ENCODE measurements around the gene ECSCR.
"Not testable (repeated sequence)": the region's sequence is repeated elsewhere in the genome, so short reads cannot be mapped to it uniquely, and the experiment has no call there.

Gene ECSCR

GRCh38 chr5:139414581-139415130 lies 47.9 kb downstream of the ECSCR start:
- no peak for DNase-seq (ENCODE audit: low read depth in 2 of 2)
- TF ChIP-seq CTCF (IDR thresholded peaks at IDR 0.05; ENCODE audit: low read depth, low read length) = no peak
- no peak overlapping the region for H3K4me3 ChIP-seq (replicated peaks in 1 of 2; ENCODE audit: low read depth in 2 of 2, low read length in 2 of 2)

- no peak for TF ChIP-seq CTCF (IDR thresholded peaks at IDR 0.05; ENCODE audit: low read depth, low read length)
- no peak overlapping the region for H3K4me3 ChIP-seq (replicated peaks in 1 of 2; ENCODE audit: low read depth in 2 of 2, low read length in 2 of 2)
- no peak for DNase-seq (ENCODE audit: low read depth in 2 of 2)
Observed at GRCh38 chr5:139413963-139414362, 48.6 kb downstream of the ECSCR start.

GRCh38 chr5:139413153-139413552 lies 49.4 kb downstream of the ECSCR start:
- no peak for TF ChIP-seq CTCF (IDR thresholded peaks at IDR 0.05; ENCODE audit: low read depth, low read length)
- no peak for DNase-seq (ENCODE audit: low read depth in 2 of 2)
- H3K4me3 ChIP-seq (replicated peaks in 1 of 2; ENCODE audit: low read depth in 2 of 2, low read length in 2 of 2) = no peak overlapping the region

- DNase-seq (ENCODE audit: low read depth in 2 of 2) = no peak
- no peak for TF ChIP-seq CTCF (IDR thresholded peaks at IDR 0.05; ENCODE audit: low read depth, low read length)
Observed at GRCh38 chr5:139410993-139411828, 51.3 kb downstream of the ECSCR start.

GRCh38 chr5:139410121-139410992 lies 52.2 kb downstream of the ECSCR start:
- no peak for DNase-seq (ENCODE audit: low read depth in 2 of 2)

More at GRCh38 chr5:139410993-139411828, 51.3 kb downstream of the ECSCR start:
- no peak overlapping the region for H3K4me3 ChIP-seq (replicated peaks in 1 of 2; ENCODE audit: low read depth in 2 of 2, low read length in 2 of 2)

GRCh38 chr5:139409116-139409515 lies 53.4 kb downstream of the ECSCR start:
- not testable (repeated sequence) for H3K4me3 ChIP-seq (replicated peaks in 1 of 2; ENCODE audit: low read depth in 2 of 2, low read length in 2 of 2); DNase-seq (ENCODE audit: low read depth in 2 of 2)

More at GRCh38 chr5:139410121-139410992, 52.2 kb downstream of the ECSCR start:
- no peak for TF ChIP-seq CTCF (IDR thresholded peaks at IDR 0.05; ENCODE audit: low read depth, low read length)
- no peak overlapping the region for H3K4me3 ChIP-seq (replicated peaks in 1 of 2; ENCODE audit: low read depth in 2 of 2, low read length in 2 of 2)

GRCh38 chr5:139408191-139408590 lies 54.4 kb downstream of the ECSCR start:
- no peak for DNase-seq (ENCODE audit: low read depth in 2 of 2)
- no peak for TF ChIP-seq CTCF (IDR thresholded peaks at IDR 0.05; ENCODE audit: low read depth, low read length)
- H3K4me3 ChIP-seq (replicated peaks in 1 of 2; ENCODE audit: low read depth in 2 of 2, low read length in 2 of 2) = no peak overlapping the region
